MM.1S (cell line): ENCODE measurements around the gene SLC9A2.

ENCODE experiments used
- CTCF ChIP-seq: fragments of 300-600 bp; sonication (generic); IDR thresholded peaks from 2 replicates; pipeline ENCODE4 v1.5.1; 2016; ENCODE audit warnings: antibody characterized with exemption, low read length, mixed read lengths
- EZH2 ChIP-seq: fragments of 300-600 bp; sonication (generic); optimal IDR thresholded peaks from 2 replicates; pipeline ENCODE3; 2017; ENCODE audit warnings: low read depth, mild to moderate bottlenecking, antibody characterized with exemption, low read length, mixed read lengths
- EZH2phosphoT487 ChIP-seq: fragments of 300-600 bp; sonication (generic); IDR thresholded peaks from 2 replicates; pipeline ENCODE4 v1.6.1; 2018; ENCODE audit warnings: antibody characterized with exemption, low read length

- no peak for TF ChIP-seq CTCF
- no peak for TF ChIP-seq EZH2
- TF ChIP-seq EZH2phosphoT487 = no peak
Observed at GRCh38 chr2:102604769-102605168, 14.6 kb upstream of the SLC9A2 start.
